GM10847 (cell line): ENCODE measurements around the gene CHN1.

Source experiments
- POLR2A ChIP-seq: IDR thresholded peaks from 2 replicates; pipeline ENCODE4 v1.6.1; 2011; ENCODE audit not compliant: insufficient read length; ENCODE audit errors: extremely low read depth

CHN1 gene

DNA sequence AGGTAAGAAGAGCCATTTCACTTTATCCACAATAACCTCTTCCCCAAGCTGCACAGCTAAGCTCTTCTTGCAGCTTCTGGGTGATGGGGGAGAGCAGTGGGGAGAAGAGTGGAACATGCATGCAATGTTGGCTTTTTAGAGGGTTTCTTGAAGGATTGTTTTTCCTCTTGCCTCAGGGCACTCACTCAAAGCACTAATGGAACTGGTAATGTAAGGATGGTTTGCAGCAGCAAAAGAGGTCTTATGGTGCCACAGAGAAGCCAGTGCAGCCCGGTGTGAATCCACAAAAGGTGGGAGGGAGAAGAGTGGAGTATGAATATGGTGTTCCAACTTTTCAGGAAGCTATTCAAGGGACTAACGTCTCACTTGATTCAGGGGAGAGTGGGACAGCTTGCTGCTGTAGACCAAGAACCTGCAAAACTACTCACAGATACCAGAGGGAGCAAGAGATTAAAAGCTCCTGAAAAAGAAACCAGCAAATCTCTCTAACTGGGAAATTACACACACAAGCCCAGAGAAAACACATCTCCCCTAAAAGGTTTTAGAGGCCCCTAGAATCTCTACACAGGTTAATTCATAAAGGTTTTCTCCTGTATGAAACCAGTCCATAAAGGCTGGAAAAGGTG lies 116.4 kb downstream of the CHN1 start:
- no peak for TF ChIP-seq POLR2A

DNA sequence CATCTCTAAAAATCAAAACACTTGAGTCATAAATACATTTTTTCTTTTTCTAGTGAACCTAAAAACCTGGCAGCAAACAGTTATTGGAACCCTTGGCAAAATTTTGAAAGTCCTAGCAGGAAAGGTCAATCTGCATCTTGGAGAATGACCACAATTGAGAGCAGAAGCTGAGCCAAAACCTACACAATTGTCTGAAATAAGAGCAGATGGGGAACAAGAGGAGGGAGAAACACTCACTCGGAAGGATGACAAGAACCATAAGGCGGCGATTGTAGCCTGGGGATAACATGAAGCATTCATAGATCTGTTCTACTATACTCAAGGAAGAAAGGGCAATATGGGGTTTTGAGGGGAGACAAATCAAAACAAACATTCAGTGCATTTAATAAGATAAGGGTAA lies 117.0 kb downstream of the CHN1 start:
- TF ChIP-seq POLR2A: no peak

DNA sequence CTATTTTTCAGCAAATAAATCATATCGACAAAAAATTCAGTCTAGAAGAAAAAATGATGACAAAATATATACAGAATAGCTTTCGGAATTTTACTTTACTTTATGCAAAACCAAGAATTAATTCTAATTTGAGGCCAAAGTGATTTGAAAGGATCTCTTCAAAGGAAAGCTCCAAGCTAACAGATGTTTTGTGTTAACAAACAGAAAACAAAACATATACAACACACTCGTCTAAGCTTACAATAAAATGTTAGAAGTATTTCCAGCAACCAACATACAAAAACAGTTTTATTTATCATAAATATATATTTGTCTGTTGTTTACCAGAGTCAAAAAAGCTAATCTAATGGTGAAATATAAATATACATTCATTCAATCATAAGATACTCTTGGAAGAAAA lies 122.8 kb downstream of the CHN1 start:
- no peak for TF ChIP-seq POLR2A

DNA sequence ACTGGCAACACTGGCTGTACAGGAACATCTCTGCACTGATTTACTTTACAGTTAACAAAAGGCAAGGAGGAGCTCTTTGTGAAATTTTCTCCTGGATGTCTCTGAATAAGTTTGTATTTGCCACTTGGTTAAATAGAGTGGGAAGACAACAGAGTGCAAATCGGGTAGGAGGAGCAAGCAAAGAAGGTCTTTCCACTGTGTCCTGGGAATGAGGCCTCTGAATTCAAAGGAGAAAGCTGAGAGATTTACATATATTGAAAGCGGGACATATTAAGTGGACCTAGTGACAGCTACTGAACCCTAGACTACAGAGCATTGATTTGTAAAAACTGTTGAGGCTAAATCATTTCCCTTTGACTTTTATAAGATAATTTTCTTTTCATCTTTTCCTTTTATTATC lies 123.5 kb downstream of the CHN1 start:
- no peak for TF ChIP-seq POLR2A

GRCh38 chr2:174878537-174879147 lies 126.5 kb downstream of the CHN1 start:
- no peak for TF ChIP-seq POLR2A

DNA sequence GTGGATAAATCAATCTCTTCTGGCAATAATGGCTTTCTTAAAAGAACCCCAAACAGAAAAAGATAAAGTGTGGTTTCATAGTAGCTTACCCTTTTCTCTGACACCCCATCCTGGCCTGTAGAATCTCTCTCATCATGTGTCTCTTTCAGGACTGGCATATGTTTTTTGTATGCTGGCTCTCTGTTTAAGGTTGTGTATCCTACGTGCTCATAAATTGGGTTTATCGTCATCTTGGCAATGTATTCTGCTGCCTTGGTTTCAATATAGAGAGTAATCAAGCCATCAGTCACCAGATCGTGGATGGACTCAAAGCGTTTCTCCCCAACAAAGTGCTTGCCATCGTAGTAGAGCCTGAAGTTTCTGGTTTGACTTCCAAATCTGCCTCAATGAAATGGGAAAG lies 127.4 kb downstream of the CHN1 start:
- no peak for TF ChIP-seq POLR2A

DNA sequence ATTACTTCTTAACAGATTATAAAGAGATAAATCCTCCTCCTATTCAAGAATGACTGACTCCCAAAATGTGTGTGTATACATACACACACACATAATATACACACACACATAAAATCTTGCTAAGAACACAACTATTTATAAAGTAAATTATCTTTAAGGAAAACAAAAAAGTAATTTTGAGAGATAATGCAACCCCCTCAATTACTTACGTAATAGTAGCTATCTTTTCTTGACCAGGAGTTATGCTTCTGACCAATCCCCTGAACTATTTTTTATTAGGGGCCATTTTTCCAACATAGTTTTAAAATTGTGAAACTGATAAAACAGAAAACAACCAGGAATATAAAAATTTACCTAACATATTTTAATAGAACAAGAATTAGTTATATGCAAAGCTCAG lies 127.9 kb downstream of the CHN1 start:
- TF ChIP-seq POLR2A: no peak

GRCh38 chr2:174874085-174874484 lies 131.1 kb downstream of the CHN1 start:
- TF ChIP-seq POLR2A: no peak

DNA sequence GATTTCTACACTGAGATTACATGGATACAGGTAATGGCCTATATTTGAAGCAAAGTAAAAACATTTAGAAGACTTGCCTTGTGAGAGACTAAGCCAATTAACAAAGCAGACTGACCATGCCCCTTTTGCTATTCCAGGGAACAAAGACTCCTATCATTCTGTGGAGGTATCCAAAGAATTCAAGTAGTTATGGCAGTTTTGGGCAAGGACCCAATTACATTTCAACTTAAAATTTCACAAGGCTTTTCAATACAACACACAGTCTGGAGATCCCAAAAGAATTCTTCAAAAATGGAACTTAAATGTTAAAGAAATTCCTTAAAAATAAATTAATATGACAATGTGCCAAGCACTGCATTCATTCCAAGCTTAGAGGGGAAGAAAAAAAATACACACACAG lies 131.7 kb downstream of the CHN1 start:
- no peak for TF ChIP-seq POLR2A

DNA sequence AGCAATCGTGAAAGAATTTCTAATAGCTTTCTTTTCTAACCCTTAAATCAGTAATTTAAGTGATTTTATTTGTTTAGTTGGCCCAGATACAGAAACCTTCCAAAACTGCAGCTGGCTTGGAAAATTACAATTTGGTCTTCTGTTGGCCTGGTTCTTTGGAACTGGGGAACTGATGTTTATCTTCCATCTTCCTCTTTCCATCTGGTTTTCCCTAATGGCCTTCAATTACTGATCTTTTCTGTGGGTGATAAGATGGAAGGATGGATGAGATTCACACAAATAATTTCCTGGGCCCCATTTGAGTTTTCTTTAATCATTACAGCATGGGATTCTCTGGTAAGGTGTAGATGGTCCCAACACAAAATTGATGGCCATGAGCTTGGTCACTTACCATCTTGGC lies 134.4 kb downstream of the CHN1 start:
- no peak for TF ChIP-seq POLR2A

DNA sequence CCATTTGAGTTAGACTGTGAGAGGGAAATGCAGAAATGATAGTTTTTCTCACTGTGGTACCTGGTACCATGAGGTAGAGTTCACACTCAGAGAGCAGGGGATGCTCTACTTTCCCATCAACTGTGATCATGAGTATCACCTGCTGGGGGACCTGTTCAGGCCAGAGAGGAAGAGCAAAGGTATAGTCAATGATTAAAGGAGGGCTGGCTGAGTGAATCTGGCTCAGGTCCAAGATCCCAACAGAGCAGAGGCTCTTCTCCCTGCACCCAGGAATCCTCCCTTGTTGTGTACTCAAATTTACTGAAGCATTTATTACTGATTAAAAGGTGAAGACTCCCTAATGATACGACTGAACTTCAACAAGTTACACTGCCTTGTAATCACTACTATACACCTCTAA lies 136.3 kb downstream of the CHN1 start:
- no peak for TF ChIP-seq POLR2A

- no peak for TF ChIP-seq POLR2A
These were observed 138.8 kb downstream of the CHN1 start for GRCh38 chr2:174866421-174866820.

- TF ChIP-seq POLR2A: no peak
These were observed 142.0 kb downstream of the CHN1 start for GRCh38 chr2:174863183-174863582.

DNA sequence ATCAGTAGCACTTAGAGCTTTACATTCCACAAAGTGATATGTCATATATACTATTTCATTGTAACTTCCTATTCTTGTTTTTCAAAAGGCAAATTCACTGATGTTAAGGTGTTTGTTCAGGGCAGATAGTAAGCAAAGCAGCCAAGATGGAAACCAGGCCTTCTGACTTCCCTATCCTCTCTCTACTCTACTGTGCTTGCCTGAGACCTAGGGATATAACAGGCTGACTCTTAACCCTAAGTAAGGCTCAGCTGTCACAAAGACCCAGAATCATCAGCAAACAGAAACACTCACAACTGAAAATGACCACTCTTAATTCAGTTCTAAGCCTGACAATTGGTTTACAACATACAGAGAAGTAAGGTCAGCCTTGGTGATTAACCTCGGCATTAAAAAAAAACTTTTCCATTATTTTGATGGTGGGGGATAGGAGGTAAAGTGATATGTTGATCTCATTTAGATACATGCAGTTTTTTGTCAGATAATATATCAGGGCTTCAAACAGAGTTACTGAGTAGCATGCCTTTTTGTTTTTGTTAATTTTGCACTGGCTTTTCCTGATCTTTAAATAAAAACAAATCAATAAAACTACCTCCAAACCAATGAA lies 145.5 kb downstream of the CHN1 start:
- no peak for TF ChIP-seq POLR2A

DNA sequence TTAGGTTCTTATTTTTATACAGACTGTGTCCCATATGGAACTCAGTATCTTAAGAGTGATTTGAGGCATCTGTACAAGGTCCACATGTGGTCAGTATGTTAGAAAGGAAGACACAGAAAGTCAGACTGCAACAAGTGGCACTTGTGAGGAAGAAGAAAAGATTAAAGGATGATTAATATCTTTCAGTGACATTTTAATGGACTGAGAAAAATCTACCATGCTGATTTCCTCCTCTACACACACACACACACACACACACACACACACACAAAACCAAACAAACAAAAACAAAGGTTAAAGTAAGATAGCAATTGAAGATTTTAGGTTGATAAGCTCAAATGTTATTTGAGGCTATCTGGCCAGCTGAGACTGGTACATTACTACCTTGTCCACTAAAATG lies 146.4 kb downstream of the CHN1 start:
- no peak for TF ChIP-seq POLR2A

- no peak for TF ChIP-seq POLR2A
These were observed 148.7 kb downstream of the CHN1 start for GRCh38 chr2:174856447-174856846.
